ENCODE results near the gene SNAPC4.

Gene SNAPC4

DNA sequence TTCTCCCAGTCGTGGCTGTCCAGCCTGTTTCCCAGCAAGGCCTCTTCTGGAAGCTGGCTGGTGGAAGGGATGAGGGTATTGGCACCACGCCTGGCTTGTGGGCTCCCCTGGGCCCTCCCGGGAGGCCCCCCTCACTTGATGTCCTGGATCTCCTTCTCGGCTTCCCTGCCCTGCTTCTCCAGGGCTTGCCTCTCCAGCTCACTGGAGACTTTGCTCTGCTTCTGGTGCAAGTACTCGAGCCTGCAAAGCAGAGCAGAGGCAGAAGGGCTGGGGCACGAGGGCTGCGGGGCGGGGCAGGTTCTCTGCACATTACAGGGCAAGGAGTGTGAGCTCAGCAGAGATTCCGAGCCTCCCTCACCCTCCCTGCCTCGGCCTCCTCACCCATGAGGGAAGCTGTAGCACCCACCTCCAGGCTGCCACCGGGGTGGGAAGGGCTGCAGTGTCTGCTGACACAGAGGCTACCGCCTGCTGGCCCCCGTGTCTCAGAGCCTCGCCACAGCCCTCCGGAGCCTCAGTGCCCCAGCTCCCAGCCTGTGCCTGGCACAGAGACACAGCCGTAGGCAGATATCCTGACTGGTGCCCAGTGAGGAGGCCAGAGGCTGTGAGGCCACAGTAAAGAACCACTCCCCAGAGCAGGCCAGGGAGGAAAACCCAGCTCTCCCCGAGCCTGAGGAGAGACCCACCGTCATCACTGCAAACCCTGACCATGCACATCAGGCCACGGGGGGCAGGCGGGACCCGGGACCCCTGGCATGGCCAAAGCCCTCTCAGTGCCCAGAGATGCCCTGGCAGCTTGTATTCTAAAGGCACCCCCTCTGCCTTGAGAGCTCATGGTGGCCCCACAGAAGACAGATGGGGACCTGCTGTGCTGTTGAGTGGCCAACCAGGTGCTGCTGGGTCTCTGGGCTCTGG, 7.2 kb downstream of the SNAPC4 start:
- no peak for DNase-seq (ENCODE audit: low read depth in 2 of 2)

DNA sequence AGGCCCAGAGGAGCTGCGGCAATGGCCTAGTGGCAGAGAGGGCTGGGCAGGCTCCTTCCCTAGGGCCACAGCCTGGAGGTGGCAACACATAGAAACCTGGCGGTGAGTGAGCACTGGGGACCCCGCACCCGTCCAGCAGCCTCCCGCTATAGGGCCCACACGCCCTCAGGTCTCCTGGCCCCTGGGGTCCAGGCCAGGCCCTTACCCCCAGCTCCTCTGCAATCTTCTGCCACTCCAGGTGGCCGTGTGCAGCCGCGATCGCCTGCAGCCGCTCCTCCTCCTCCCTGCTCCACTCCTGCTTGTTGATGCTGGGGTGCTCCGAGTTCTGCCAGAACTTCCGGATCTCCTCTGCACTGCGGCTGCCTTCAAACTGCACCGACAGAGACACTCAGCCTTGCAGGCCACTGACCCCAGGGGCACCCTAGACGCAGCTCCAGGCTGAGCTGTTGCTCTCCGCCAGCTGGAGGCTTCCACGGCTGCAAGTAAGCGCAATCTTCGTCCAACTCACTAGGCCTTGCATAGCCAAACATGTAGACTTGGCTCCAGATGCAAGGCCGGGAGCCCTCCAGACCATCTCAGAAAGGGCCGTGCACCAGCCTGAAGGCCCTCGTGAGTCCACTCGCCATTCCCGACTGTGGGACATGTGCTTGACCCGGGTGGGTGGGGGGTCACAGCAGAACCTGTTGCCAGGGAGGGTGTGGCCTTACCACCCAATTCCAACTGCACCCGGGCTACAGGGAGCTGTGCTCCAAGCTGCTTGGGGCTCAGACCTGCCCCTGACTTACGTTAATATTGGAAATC, 8.0 kb downstream of the SNAPC4 start:
- no peak for DNase-seq (ENCODE audit: low read depth in 2 of 2)

DNA sequence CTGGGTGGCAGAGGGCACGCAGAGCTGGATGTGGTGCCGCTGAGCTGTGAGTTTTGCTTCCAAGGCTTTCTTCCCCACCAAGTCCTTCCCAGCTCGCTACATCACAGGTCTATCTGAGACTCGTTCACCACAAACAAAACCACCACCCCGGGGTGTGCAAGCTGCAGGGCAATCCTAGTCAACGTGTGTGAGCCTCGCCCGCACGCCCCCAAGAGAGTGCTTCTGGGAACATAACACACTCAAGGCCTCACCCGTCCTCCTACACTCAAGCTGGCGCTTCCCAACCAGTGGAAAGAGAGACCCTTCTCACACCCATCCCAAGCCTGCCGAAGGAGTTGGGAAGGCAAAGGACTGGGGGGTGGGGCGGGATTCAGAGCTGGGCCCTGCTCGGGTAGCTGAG, 10.6 kb downstream of the SNAPC4 start:
- no peak for DNase-seq (ENCODE audit: low read depth in 2 of 2)

DNA sequence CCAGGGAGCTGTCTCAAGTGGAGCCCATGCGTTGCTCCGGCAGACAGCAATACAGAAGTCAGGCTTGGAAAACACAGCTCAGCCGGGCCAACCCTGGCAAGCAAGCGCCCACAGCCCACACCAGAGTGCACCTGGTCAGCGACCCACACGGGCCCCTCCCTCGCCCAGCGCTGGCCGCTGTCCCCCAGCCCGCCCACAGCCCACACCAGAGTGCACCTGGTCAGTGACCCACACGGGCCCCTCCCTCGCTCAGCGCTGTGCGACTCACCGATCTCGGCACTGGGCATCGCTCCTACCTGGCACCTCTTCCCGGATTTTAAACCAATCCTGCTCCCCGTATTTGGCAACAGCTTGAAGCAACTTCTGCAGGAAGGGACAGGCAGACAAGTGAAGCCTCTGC, 12.8 kb downstream of the SNAPC4 start:
- no peak for DNase-seq (ENCODE audit: low read depth in 2 of 2)

DNA sequence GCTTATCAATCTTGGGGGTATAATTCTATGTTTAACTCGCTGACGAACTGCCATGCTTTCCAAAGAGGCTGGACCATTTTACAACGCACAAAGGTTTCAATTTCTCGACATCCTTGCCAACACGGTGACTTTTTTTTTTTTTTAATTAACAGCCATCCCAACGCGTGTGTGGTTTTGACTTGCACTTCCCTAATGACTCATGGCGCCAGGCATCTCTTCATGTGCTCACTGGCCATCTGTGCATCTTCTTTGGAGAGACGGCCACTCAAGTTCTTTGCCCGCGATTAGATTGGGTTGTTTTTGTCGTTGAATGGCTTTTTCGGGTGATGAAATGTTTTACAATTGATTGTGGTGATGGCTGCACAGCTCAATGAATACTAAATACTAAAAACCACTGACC, 14.0 kb downstream of the SNAPC4 start:
- DNase-seq (ENCODE audit: low read depth in 2 of 2) = no peak

DNA sequence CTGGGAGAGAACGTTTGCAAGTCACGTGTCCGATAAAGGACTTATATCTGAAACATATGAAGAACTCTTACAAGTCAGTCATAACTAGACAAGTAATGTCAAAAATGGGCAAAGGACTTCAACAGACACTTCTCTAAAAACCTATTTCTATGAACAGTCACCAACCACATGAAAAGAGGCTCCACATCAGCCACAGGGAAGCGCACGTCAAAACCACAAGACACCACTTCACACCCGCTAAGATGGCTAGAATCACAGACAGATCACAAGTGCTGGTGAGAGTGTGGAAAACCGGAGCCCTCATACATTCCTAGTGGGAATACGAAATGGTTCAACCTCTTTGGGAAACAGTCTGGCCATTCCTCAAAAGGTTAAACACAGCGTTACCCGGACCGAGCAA, 15.0 kb downstream of the SNAPC4 start:
- no peak for DNase-seq (ENCODE audit: low read depth in 2 of 2)

DNA sequence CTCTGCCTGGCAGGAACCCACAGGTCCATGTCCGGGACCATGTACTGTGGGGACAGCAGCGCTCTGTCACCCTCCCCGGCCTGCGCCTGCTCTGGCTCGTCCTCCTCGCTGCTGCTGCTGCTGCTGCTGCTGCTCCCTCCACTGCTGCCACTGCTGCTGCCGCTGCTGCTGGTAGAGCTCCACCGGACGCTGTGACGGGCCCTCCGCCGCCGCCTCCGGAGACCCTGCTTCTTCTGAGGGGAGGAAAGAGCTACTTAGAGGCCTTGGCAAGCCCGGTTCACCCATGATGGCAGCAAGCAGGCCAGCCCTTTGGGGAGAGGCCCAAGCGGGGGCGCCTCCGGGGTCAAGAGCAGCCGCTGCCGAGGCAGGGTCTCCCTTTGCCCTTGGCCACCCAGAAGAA, 16.5 kb downstream of the SNAPC4 start:
- DNase-seq (ENCODE audit: low read depth in 2 of 2) = no peak

DNA sequence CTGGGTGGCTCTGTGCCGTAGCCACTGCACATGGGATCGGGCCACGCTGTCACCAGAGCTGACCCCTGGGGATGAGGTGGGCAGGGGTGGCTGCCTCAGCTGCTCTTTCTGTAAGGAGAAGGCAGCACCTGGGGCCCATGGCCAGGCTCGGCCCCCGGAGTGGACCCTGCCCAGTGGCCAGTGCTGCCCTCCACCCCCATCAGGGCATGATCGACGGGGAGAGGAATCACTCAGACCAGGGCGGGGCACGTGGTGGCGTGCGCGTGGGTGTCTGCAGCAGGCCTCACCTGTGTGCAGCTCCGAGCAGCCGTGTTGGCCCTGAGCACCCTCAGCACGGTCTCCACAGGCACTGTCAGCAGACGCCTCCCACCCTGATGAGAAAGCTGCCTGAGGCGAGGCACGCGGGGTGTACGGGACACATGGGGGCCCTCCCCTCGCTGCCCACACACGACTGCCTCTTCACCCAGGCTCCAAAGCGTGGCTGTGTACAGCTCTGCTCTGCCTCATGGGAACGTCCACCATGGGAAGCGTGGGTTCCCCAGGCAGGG, 17.9 kb downstream of the SNAPC4 start:
- no peak for DNase-seq (ENCODE audit: low read depth in 2 of 2)

DNA sequence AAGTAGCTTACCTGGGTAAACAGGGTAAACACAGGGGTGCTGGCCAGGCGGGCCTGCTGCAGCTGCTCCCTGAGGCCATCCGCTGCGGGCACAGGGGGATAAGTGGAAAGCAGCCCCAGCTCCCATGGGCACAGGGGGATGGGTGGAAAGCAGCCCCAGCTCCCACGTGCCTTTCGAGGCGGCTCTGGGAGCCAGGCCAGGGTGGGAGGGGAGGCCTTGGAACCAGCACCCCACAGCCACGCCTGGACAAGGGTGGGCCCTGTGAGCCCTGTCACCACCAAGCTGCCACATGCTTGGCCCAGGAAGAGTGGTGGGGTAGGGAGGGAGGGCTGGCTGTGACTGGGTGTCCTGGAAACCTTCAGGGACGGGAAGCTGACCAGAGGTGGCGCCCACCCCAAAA, 18.7 kb downstream of the SNAPC4 start:
- DNase-seq (ENCODE audit: low read depth in 2 of 2) = no peak

DNA sequence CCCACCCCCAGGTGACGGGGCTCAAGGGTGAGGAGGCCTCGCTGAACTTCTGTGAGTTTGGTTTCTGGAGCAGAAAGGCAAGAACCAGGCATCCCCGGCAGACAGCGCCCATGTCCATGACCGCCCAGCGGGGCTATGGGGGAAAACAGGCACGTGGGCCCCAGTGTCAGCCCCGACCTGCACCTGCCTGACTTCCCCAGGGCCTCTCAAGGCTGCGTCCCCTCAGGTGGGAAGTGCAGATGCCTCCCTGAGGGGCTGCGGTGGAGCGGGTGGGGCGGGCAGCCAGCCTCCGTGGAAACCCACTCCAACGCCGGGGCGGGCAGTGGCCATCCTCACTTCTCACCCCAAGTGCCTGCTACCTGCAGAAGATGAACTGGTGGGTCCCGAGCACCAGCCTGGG, 19.6 kb downstream of the SNAPC4 start:
- no peak for DNase-seq (ENCODE audit: low read depth in 2 of 2)

DNA sequence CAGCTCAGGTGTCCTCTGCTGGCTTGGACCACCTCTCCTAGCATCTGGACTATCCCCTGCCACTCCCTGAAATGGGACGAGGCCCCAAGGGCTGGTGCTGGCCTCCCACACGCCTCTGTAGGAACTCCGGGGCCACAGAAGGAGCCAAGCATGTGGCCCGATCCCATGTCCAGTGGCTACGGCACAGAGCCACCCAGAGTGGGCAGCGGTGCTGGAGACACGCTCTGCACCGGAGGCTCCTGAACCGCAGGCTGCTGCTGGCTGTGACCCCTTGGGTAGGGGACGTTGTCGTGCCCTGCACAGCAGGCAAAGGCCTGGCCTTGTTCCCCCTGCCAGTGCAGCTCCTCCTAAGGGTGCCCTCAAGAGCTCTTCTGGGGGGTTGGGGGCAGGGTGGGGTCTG, 20.1 kb downstream of the SNAPC4 start:
- DNase-seq (ENCODE audit: low read depth in 2 of 2) = no peak

DNA sequence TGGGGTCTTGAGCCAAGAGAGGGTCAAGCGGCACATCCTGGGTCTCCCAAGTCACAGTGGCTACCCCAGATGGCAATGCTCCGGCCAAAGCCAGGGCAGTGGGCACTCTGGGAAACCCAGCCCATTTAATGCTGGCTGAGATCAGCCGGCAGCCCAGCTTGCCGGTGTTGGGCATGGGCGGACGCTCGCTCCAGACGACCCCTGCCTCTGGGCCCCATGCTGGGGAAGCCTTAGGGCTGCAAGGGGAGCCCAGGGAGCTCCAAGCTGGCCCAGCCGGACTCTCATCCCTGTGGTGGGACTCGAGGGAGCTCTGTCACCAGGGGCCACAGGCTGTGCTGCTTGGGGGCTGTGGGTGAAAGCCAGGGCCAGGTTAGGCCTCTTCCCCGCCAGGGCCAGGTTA, 20.6 kb downstream of the SNAPC4 start:
- no peak for DNase-seq (ENCODE audit: low read depth in 2 of 2)

DNA sequence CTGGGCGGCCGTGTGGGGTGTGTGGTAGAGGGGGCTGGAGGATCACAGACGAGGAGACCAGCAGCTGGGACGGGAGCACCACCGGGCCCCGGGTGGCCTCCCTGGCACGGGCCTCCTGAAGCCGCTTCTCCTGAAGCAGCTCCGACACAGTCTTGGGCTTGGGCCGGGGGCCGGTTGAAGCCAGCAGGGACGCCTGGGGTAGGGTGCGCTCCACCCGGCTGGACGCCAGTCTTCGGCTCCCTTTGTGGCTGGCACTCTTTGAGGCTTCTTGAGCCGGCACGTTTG, 21.0 kb downstream of the SNAPC4 start:
- DNase-seq (ENCODE audit: low read depth in 2 of 2) = no peak

DNA sequence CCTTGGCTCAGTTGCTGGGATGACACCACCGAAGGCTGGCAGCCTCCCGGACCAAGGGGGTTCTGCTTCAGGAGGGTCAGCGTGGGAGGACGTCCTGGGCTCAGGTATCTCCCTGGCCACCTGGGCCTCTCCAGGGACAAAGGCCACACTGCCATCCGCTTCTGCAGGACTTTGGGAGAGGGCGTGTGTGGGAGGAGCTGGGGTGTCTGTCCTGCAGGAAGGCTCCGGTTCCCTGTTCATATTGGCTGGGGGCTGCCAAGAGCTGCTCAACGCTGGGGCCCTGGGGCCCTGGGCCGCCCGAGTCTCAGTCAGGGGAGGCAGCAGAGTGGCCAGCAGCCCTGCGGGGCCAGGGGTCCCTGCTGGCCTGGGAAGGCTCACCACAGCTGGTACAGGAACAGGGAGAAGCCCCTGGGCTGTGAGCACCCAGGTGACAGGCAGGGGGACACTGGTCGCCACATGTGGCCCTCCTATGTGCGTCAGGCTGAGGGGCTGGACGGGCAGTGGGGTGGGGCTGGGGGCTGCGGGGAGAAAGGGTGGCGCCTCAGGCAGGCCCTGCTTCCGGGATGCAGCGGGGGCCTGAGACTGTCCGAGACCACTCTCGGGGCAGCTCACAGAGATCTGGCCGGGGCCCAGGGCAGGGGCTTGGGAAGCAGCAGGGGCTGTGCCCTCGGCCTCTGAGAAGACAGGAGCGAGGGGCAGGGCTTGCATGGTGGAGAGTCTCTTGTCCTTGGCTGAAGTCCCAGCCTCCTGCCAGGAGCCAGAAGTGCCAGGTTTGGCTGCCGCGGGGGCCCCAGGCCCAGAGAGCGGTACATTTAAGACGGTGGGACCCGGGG, 21.6 kb downstream of the SNAPC4 start:
- no peak for DNase-seq (ENCODE audit: low read depth in 2 of 2)

DNA sequence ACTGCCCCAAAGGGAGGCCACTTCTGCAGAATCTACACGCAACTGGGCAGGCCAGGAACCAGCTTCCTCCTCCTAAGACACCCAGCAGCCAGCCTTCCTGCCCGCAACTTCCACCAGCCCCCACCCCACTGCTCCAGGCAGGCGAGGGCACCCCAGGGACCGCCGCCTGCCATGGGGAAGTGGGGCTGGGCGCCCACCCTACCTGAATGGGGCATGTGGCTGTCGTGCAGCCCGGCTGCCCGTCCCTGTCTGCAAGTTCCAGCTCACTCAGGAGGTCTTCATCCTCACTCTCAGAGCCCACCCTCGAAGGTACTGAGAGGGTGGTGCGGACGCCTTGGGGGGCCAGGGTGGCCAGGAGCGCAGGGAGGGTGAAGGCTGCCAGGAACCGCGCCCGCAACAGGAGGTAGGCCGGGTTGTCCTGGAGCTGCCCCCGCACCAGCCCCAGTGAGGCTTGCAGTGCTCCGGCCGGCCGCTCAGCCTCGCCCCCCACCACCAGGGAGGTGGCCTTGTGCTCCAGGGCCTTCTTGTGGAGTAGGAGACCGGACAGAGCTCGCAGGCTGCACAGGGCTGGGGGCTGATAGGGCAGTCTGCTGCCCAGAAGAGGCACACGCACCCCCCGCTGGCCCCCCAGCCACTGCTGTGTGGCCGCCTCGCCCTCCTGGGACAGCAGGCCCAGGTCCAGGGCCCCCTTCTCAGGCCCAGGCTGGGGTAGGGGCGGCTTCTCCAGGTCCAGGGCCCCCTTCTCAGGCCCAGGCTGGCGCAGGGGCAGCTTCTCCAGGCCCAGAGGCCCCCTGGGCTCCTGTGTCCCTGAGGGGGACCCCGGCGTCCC, 22.4 kb downstream of the SNAPC4 start:
- no peak for DNase-seq (ENCODE audit: low read depth in 2 of 2)

DNA sequence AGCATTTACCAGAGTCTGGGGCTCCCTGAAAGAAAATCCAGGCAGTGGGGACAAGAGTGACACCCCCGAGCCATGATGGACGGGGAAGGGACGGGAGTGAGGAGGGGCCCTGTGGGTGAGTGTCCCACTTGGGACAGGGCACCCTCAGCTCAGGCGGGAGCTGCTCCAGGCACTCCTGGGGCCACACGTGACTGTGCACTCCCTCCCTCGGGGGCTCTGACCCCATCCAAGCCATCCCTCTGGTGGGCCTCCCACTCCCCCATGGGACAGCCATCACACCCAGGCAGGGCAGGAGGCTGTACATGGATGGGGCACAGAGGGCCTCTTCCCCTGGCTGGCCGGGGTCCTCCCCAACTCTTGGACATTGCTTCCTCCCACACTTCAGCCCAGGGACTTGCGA, 23.5 kb downstream of the SNAPC4 start:
- no peak for DNase-seq (ENCODE audit: low read depth in 2 of 2)

DNA sequence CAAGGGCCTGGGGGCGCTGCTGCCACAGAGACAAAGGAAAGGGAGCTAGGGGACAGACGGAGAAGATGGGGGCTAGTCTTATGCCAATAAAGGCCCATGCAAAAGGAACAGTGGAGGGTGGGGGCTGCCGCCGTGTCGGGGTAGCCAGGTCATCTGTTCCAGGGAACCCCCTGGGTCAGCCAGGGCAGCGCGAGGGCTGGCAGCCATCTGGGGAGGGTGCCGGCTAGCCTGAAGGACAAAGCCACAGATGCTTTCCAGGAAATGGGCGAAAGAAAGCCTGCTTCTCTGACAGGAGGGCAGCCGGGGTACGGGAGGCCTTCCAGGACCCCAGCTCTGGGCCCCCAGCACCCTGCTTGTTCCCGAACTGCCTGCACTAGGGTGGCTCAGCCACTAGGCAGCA, 24.9 kb downstream of the SNAPC4 start:
- no peak for DNase-seq (ENCODE audit: low read depth in 2 of 2)

DNA sequence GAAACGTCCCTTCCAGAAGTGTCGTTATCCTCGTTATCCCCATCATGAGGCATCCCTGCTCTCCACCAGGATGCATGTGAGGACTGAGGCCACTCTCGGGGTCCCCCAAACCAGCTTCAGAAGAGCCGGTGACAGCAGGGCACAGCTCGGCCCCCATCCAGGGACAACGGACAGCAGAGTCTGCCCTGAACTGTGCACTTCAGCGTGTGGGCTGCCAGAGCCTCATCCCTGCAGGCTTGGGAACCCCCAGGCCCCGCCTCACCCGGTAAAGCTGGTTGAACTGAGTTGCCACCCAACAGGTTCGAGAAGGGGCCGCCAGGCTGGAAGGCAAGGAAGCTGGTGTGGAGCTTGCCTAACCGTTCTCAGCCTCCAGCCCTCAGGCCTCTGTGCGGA, 25.8 kb downstream of the SNAPC4 start:
- DNase-seq (ENCODE audit: low read depth in 2 of 2) = no peak

DNA sequence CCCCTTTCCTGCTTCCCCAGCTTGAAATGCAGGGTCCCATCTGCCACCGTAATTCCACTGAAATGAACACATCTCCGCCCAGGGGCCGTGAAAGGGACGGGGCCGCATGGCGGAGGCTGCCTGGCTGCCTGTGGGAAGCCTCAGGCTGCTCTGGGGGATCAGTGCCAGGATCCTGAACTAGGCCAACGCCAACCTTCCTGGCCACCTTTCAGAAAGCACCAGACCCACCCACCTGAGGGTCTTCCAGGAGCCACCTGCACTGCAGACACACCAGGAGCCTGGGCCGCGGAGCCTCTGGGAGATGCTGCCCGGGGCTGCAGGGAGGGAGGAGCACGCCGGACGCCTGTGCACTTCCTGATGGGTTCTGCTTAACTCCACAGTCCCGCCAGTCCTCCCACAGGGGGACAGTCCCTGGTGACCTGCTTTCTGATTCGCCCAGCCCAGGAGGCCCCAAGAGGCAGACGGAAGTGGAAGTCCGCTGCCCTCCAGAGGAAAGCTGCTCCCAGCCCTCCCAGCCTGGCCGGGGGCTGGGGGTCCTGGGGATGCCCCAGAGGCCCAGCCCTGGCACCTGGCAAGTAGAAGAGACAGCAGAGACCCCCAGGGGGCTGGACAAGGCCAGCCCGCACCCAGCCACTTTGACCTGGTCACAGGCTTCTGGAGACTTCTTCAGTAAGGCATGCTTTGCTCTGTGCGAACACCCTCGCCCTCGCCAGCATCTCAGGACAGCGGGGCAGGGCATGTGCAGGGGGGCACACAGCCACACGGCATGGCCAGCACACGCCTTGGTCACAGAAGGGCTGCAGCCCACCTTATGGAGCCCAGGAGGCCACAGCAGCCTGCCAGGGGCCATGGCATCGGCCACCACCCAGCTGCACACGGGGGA, 26.4 kb downstream of the SNAPC4 start, which contains the start of gene CARD9:
CARD9 (minus strand) TSS at position 370 of the 883 bp plus-strand sequence. CDS start 1,591 bp downstream, outside the sequence.
- no peak for DNase-seq (ENCODE audit: low read depth in 2 of 2)

Data from stimulated activated CD8-positive, alpha-beta memory T cell treated with anti-CD3 and anti-CD28 coated beads, Interleukin-2, amount 100 ng/mL, for 48 hours (primary cell).